ENCODE results near the gene MYO5B.

MYO5B gene

DNA sequence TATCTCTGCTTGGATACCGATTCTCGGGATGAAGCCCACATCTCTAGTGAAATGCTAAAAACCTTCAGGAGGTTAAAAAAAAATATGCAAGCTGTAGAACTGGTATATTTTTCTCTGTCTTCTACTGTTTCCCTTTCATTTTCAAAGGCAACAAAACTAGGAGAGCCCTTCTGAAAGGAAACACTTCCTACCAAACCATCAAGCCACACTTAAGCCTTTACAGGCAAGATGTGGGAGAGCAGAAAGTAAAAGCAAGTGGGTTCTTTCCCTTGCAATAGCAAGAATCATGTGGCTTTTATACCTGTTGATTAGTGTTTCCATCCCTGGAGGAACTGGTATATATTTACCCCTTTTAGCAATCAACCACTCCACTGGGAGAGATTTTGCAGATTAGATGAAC, 233.7 kb downstream of the MYO5B start:
- DNase-seq, result no peak

DNA sequence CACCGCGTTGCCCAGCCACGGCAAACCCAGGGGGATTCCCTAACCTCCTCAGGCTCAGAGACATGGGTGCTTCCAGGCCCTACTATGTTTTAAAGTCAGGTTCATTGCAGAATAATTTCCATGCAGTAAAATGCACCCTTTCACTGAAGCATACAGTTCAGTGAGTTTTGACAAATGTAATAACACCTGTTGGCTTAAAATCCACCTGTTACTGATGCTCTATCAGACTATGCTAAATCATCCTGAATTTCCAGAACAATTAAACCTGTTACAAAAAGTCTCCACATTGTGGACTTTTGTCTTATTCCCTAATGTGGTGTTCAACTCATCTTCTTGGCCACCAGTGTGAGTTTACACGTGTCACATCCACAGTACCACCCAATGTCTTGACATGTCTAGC, 234.6 kb downstream of the MYO5B start:
- no peak for DNase-seq

- no peak for DNase-seq
These were observed 235.8 kb downstream of the MYO5B start for GRCh38 chr18:49959176-49959575.

GRCh38 chr18:49955263-49955662, 239.7 kb downstream of the MYO5B start:
- DNase-seq, result no peak

GRCh38 chr18:49953391-49953790, 241.6 kb downstream of the MYO5B start:
- DNase-seq, result no peak

- no peak for DNase-seq
These were observed 245.0 kb downstream of the MYO5B start for GRCh38 chr18:49949951-49950395.

DNA sequence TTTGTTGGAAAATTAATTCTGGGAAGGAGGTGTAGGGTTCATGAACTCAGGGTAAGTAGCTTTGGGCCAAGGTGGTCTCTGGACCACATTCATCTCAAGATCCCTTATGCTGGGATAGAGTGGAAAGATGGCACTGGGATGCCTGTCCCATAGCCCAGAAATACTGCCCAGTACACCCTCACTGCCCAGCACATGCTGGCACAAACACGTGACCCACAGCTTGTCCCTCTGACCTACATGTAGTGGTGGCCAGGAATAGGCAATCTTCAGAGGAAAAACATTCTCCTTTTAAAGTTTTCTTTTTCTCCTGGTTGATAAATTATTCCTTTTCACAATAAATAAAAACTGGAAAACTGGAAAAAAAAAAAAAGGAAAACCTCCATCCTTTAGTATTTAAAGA, 246.0 kb downstream of the MYO5B start:
- no peak for DNase-seq

DNA sequence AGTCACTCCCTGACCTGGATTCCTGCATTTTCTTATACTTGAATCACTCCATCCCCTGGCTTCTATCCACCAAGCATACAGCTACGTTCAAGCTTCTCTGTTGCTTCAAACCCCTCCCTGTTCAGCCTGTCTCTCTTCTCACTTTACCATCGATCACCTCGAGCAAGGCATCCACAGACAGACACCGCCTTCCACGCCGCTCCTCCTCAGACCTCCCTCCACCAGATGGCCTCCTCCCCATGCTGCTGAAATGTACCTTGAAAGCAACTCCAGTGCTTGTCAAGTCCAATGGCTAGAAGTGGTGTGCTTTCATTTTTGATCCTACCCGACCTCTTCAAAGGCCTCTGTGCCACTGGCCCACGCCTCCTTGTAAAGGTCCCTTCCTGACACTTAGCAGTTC, 250.3 kb downstream of the MYO5B start:
- DNase-seq, result no peak

GRCh38 chr18:49936821-49937220, 258.1 kb downstream of the MYO5B start:
- no peak for DNase-seq

GRCh38 chr18:49935215-49935614, 259.7 kb downstream of the MYO5B start:
- DNase-seq, result no peak

DNA sequence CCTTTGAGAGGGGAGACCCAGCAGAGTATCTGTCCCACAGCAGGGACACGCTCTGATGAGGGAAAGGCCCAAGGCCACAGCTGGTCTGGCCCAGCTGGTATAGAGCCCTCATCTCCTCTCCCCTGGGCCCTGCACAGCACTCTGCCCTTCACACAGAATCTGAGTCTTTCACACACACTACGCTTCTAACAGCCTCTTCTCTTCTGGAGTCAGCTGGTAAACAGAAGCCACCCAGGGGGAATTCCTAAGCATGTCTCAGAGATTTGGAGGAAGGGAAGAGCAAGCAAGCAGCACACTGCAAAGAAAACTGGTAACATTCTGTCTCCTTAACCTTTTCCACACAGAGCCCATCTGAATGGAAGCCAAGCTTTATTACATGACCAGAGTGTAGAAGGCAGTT, 260.5 kb downstream of the MYO5B start:
- no peak for DNase-seq

DNA sequence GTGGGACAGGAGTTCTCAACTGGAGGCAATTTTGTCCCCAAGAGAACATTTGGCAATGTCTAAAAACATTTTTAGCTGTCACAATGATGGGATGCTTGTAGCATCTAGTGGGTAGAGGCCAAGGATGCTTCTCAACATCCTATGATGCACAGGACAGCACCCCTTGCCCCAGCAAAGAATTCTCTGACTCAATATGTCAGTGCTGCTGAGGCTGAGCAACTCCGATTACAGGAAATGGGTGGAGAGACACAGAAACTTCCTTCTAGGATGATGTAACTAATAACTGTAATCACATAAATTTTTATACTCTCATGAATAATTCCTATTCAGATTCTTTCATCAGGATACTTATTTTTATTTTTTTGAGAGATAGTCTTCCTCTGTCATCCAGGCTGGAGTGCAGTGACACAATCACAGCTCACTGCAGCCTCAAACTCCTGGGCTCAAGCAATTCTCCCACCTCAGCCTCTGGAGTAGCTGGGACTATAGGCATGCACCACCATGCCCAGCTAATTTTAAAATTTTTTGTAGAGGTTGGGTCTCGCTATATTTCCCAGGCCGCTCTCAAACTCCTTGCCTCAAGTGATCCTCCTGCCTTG, 261.3 kb downstream of the MYO5B start:
- no peak for DNase-seq

- DNase-seq, result no peak
These were observed 263.2 kb downstream of the MYO5B start for GRCh38 chr18:49931760-49932159.

DNA sequence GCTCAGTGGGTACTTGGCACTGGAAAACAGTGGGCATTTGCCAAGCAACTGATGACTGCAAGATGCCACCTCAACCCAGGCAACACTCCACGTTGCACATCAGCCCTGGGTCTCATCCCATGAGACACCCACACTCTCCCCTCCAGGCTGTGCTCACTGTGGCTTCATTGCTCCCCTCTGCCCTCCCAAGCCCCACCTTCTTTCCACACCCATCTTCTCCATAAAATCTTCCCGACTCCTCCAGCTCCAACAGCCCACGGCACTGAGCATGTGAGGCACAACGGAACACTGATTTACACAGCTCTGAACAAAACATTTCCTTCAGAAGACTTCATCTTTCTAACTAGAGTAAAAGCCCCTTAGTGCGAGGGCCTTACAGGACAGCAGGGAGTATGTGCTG, 263.8 kb downstream of the MYO5B start:
- DNase-seq, result no peak

DNA sequence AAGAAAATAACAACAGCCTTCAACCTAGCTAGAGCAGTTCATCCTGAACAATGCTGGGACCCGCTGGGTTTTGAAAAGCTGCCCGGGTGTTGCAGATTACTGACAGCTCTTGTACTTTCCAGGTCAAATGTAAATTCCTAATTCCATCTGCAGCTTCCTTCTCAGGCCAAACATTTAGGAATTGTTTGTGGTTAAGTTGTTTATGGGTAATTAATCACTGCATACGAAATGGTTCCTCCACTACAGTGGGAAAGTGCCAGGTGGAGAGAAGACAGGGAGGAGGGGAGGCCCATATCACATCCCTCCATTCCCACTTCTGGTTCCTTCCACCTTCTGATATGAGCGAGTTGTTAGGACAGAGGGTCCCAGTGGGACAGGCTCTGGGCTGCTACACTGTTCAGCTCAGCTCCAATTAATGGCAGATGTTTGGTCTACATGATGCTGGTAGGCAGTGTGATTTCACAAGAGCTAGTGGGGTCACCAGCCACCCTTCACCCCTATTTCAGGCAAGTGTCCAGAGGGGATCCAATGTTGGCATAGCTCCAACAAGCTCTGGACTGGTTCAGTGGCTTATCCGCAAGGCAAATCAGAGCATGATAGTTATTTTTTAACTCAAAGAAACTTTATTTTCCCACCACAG, 268.7 kb downstream of the MYO5B start:
- DNase-seq, result no peak

DNA sequence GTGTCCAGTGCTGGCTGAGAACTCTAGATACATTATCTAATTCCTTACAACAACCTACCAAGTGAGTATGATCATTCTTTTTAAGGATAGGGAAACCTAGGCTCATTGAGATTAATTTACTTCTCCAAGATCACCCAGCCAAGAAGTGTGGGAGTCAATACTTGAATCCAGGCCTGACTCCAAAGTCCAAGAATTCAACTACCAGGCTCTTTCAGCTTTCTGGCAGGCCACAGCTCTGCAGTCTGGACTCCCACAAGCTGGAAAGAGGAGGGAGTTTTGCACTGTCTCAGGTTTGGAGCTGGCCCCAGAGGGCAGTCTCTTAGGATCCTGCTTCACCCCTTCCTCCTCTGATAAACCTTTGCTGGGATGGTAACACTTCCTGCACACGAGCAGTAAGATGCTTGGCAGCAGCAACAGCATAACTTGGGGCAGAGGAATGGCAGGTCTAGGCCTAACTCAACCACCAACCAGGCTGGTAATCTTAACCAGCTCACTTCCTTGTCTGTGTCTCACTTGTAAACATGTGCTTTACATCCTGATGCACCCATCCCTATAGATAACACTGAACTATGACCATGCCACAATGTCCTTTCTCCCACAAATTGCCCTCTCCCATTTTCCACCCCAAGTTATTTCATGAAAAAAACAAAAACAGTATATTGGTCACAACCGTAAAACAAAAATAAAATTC, 270.5 kb downstream of the MYO5B start:
- DNase-seq, result no peak

- no peak for DNase-seq
These were observed 272.7 kb downstream of the MYO5B start for GRCh38 chr18:49922228-49922627.

DNA sequence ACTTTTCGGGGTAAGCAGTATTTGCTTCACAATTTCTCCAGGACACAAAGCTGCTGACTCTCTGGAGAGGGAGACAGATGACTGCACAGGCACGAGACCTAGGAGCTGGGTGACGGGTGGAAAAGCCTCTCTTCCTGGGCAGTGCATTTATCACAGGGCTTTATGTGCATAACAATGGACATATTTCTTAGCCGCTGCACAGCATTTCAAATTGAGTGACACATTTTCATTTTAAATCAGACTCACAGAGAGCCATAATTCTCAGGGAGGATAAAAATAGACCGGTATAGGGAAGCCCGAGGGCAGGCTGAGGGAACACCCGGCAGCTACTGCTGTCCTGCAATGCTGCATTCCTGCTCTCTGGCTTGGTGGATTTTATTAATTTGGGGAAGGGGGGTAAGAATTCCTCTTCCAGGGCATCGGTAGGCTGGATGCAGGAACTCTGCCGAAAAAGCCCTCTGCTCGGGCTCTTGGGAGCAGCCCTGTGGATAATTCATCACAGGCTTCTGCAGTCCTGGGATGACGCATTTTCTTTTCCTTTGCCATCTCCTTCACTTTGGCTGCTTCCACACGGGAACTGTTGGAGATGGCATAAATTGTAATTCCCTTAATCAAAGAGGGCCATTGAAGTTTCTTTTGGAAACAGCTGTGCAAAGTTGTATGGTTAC, 273.5 kb downstream of the MYO5B start:
- no peak for DNase-seq

DNA sequence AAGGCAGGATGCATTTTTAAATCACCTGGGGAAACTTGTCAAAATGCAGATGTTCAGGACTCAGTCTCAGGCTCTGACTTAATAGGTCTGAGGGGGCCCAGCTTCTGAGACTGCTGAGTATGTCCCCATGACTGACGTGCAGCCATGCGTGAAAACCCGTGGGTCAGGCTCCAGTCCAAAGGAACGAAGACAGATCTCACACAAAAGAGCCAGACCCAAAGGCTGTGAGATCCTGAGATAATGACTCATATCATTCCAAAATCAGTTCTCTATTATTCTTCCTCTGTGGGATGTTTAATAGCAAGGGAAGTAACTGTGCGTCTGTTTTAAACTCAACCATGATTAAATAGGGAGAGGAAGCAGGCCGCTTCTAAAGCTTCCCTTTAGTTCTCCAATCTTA, 274.2 kb downstream of the MYO5B start:
- DNase-seq, result no peak

GRCh38 chr18:49917742-49918141, 277.2 kb downstream of the MYO5B start:
- DNase-seq, result no peak

DNA sequence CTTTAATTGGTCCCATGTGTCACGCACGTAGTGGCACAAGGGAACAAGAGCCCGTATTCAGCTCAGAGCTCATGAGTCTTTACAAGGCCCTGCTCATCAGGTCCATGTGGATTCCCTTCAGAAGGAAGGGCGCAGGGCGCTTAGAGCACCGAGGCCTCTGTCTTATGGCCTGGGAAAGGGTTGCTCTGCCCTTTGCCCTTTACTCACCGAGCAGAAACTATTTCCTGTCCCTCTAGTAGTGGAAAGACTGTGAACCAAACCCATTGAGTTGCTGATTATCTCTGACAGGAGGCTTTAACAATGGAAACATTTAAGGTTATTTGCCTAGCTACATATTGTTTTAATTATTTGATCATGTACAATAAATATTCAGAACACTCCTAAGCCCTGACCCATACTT, 279.6 kb downstream of the MYO5B start:
- DNase-seq, result no peak

GRCh38 chr18:49913221-49913620, 281.7 kb downstream of the MYO5B start:
- DNase-seq, result no peak

- DNase-seq, result no peak
These were observed 283.5 kb downstream of the MYO5B start for GRCh38 chr18:49911427-49911826.

GRCh38 chr18:49910986-49911385, 284.0 kb downstream of the MYO5B start:
- DNase-seq, result no peak

Data from NCI-H2107 (cell line).